HG02840 (cell line): ENCODE results near the gene CMPK2.
A peak's percentile ranks its signal among the peaks of the same experiment; 100 is the strongest.
"Not testable (repeated sequence)": the region's sequence is repeated elsewhere in the genome, so short reads cannot be mapped to it uniquely, and the experiment has no call there.

Experiments
- ATAC-seq: cut with Tn5 transposase; IDR thresholded peaks from one replicate; pipeline ENCODE4 v1.9.1; 2021; ENCODE audit warnings: mild to moderate bottlenecking, moderate library complexity, moderate number of reproducible peaks; ENCODE audit not compliant: unreplicated experiment, low FRiP score

The CMPK2 gene

GRCh38 chr2:6865346-6866274 is at the start of gene CMPK2:
Gene CMPK2, minus strand, starts transcription at chr2:6865907. Its CDS starts 211 bp downstream, at chr2:6865696.
- ATAC-seq = peak; percentile 76

- no peak for ATAC-seq
Observed at GRCh38 chr2:6915399-6915798, 49.7 kb upstream of the CMPK2 start.

GRCh38 chr2:6914828-6915227 is 49.1 kb upstream of the CMPK2 start:
- no peak for ATAC-seq

GRCh38 chr2:6913415-6914157 is 47.9 kb upstream of the CMPK2 start:
- ATAC-seq = no peak

- no peak for ATAC-seq
Observed at GRCh38 chr2:6911721-6912120, 46.0 kb upstream of the CMPK2 start.

GRCh38 chr2:6909431-6910385 is 44.0 kb upstream of the CMPK2 start:
- ATAC-seq = peak; percentile 98

GRCh38 chr2:6908291-6908690 is 42.6 kb upstream of the CMPK2 start:
- ATAC-seq = no peak

GRCh38 chr2:6906165-6906741 is 40.5 kb upstream of the CMPK2 start:
- ATAC-seq = no peak

- ATAC-seq = no peak
Observed at GRCh38 chr2:6905668-6906067, 40.0 kb upstream of the CMPK2 start.

GRCh38 chr2:6902581-6902980 is 36.9 kb upstream of the CMPK2 start:
- not testable (repeated sequence) for ATAC-seq

- ATAC-seq = no peak
Observed at GRCh38 chr2:6896930-6897759, 31.4 kb upstream of the CMPK2 start.

GRCh38 chr2:6893876-6894482 is 28.3 kb upstream of the CMPK2 start:
- ATAC-seq = no peak

GRCh38 chr2:6888724-6889123 is 23.0 kb upstream of the CMPK2 start:
- no peak for ATAC-seq

GRCh38 chr2:6887751-6888192 is 22.1 kb upstream of the CMPK2 start:
- ATAC-seq = no peak

- ATAC-seq = no peak
Observed at GRCh38 chr2:6885968-6886367, 20.3 kb upstream of the CMPK2 start.

- no peak for ATAC-seq
Observed at GRCh38 chr2:6885551-6885950, 19.8 kb upstream of the CMPK2 start.

GRCh38 chr2:6883448-6884122 is 17.9 kb upstream of the CMPK2 start:
- no peak for ATAC-seq

- ATAC-seq = no peak
Observed at GRCh38 chr2:6881516-6881915, 15.8 kb upstream of the CMPK2 start.
